Activated CD8-positive, alpha-beta memory T cell treated with anti-CD3 and anti-CD28 coated beads for 4 hours (primary cell): ENCODE results near the gene CD40LG.

Experiments
- DNase-seq, 2 donors: peaks; one replicate each; pipeline ENCODE4 v3.0.0-alpha.2; 2020; ENCODE audit warnings: low read depth in 2 of 2

The CD40LG gene

GRCh38 chrX:136647677-136648360 is at the start of gene CD40LG:
TSS of gene CD40LG (plus strand) at chrX:136648158. CDS start at chrX:136648249, 91 bp downstream.
- DNase-seq, result no peak

- DNase-seq, result no peak
Measured at GRCh38 chrX:136598631-136599030, 49.3 kb upstream of the CD40LG start.

- DNase-seq, result no peak
Measured at GRCh38 chrX:136600059-136600458, 47.9 kb upstream of the CD40LG start.

- no peak for DNase-seq
Measured at GRCh38 chrX:136607236-136607635, 40.7 kb upstream of the CD40LG start.

GRCh38 chrX:136608295-136608933 is 39.5 kb upstream of the CD40LG start:
- no peak for DNase-seq

GRCh38 chrX:136616987-136617685 is 30.8 kb upstream of the CD40LG start:
- no peak for DNase-seq

- no peak for DNase-seq
Measured at GRCh38 chrX:136619899-136620505, 28.0 kb upstream of the CD40LG start.

- DNase-seq, result no peak
Measured at GRCh38 chrX:136620780-136621179, 27.2 kb upstream of the CD40LG start.

- DNase-seq, result no peak
Measured at GRCh38 chrX:136622568-136622967, 25.4 kb upstream of the CD40LG start.

- DNase-seq, result no peak
Measured at GRCh38 chrX:136623396-136623795, 24.6 kb upstream of the CD40LG start.

- DNase-seq, result no peak
Measured at GRCh38 chrX:136625246-136625645, 22.7 kb upstream of the CD40LG start.

GRCh38 chrX:136626237-136626636 is 21.7 kb upstream of the CD40LG start:
- DNase-seq, result no peak

GRCh38 chrX:136626891-136627290 is 21.1 kb upstream of the CD40LG start:
- DNase-seq, result no peak

GRCh38 chrX:136627409-136627808 is 20.5 kb upstream of the CD40LG start:
- no peak for DNase-seq

- DNase-seq, result no peak
Measured at GRCh38 chrX:136629084-136629750, 18.7 kb upstream of the CD40LG start.

GRCh38 chrX:136630881-136631280 is 17.1 kb upstream of the CD40LG start:
- no peak for DNase-seq

GRCh38 chrX:136635235-136635634 is 12.7 kb upstream of the CD40LG start:
- no peak for DNase-seq

GRCh38 chrX:136636121-136636520 is 11.8 kb upstream of the CD40LG start:
- DNase-seq, result no peak

GRCh38 chrX:136639506-136640176 is 8.3 kb upstream of the CD40LG start:
- no peak for DNase-seq

- DNase-seq, result no peak
Measured at GRCh38 chrX:136643243-136643642, 4.7 kb upstream of the CD40LG start.

- no peak for DNase-seq
Measured at GRCh38 chrX:136646602-136647239, 1.2 kb upstream of the CD40LG start.
